Ascending aorta (tissue), 2 donors: ENCODE measurements around the gene ZNF423. TPM values are rescaled to one million over a fixed set of nuclear protein-coding genes. Genes with fewer than 3 reads are reported as not detected.

Experiments
- DNase-seq, 2 donors: peaks; one replicate each; pipeline ENCODE4 v3.0.0-alpha.2; 2019; ENCODE audit warnings: low spot score in 2 of 2
- H3K27ac ChIP-seq, 2 donors: fragments of 200-600 bp; sonication (generic); one replicate each; pipeline ENCODE4 v1.5.1; 2016 to 2017; ENCODE audit warnings: mild to moderate bottlenecking in 1 of 2
- H3K27me3 ChIP-seq: fragments of 200-600 bp; sonication (generic); one replicate; pipeline ENCODE4 v1.5.1; 2017
- H3K36me3 ChIP-seq, 2 donors: fragments of 200-600 bp; sonication (generic); one replicate each; pipeline ENCODE4 v1.5.1; 2016
- H3K4me1 ChIP-seq, 2 donors: fragments of 200-600 bp; sonication (generic); one replicate each; pipeline ENCODE4 v1.5.1; 2016 to 2017; ENCODE audit warnings: mild to moderate bottlenecking in 1 of 2
- H3K4me3 ChIP-seq, 2 donors: fragments of 200-600 bp; sonication (generic); one replicate each; pipeline ENCODE4 v1.5.1; 2016 to 2017; ENCODE audit warnings: mild to moderate bottlenecking in 1 of 2
- H3K9me3 ChIP-seq, 2 donors: fragments of 200-600 bp; sonication (generic); one replicate each; pipeline ENCODE4 v1.5.1; 2016
- intact Hi-C: fragments of 100-400 bp; cut with DNase I; formaldehyde crosslinking; loops from one replicate; pipeline ENCODE4 v1.15.1; 2023
- total RNA-seq: library from RNA; depleted of rRNA; stranded (reverse); fragments of >200 nt; gene quantifications from one replicate; pipeline ENCODE4 v1.1.0, GENCODE V29; 2016
- TF ChIP-seq, protein P1 (sequence below), 3 experiments: fragments of 200-600 bp in 2 of 3; fragments of 450-650 bp in 1 of 3; sonication (generic) in 2 of 3; IDR thresholded peaks; one replicate each; pipeline ENCODE4 v1.5.1; 2016 to 2019; ENCODE audit warnings: antibody characterized with exemption in 3 of 3, mild to moderate bottlenecking in 1 of 3, moderate library complexity in 1 of 3

The ZNF423 gene
- total RNA-seq, 1 donor from 2014 or later = 42.9 TPM

GRCh38 chr16:49576941-49577340, 279.0 kb downstream of the ZNF423 start:
- TF ChIP-seq, protein P1, sequence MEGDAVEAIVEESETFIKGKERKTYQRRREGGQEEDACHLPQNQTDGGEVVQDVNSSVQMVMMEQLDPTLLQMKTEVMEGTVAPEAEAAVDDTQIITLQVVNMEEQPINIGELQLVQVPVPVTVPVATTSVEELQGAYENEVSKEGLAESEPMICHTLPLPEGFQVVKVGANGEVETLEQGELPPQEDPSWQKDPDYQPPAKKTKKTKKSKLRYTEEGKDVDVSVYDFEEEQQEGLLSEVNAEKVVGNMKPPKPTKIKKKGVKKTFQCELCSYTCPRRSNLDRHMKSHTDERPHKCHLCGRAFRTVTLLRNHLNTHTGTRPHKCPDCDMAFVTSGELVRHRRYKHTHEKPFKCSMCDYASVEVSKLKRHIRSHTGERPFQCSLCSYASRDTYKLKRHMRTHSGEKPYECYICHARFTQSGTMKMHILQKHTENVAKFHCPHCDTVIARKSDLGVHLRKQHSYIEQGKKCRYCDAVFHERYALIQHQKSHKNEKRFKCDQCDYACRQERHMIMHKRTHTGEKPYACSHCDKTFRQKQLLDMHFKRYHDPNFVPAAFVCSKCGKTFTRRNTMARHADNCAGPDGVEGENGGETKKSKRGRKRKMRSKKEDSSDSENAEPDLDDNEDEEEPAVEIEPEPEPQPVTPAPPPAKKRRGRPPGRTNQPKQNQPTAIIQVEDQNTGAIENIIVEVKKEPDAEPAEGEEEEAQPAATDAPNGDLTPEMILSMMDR (IDR thresholded peaks at IDR 0.05) = no peak
- intact Hi-C loops = no loop called here
- DNase-seq = no peak

DNA sequence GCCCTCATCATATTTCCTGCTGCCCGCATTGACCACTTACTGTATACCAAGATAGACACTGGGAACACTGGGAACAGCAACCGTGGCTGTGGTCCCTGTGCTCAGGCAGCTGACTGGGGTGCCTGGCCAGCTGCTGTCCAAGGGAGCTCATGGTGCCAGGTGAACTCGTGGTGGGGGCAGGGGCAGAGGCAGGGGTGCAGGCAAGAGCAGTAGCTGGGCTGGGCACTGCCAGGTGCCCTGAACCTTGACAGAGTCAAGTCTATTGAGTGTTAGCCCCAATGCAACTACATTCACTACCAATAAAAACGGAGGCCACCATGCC, 279.8 kb downstream of the ZNF423 start:
- H3K4me3 ChIP-seq = no peak overlapping the region
- H3K27me3 ChIP-seq = no peaks in the 10 kb centered on the region
- no peaks in the 10 kb centered on the region for H3K9me3 ChIP-seq
- DNase-seq = no peak
- H3K36me3 ChIP-seq = no peaks in the 10 kb centered on the region
- TF ChIP-seq, protein P1 (IDR thresholded peaks at IDR 0.05) = no peak
- intact Hi-C loops = no loop called here
- no peak overlapping the region for H3K27ac ChIP-seq
- H3K4me1 ChIP-seq = peaks cover 0 to 4% of the 10 kb centered on the region in 2 donors

More at GRCh38 chr16:49576941-49577340, 279.0 kb downstream of the ZNF423 start:
- Histone ChIP-seq H3K4me3 (no peak overlapping the region), H3K27me3 (no peaks in the 10 kb centered on the region), H3K4me1 (peaks cover 0 to 4% of the 10 kb centered on the region in 2 donors), H3K27ac (no peak overlapping the region), H3K36me3 (no peaks in the 10 kb centered on the region), H3K9me3 (no peaks in the 10 kb centered on the region)

GRCh38 chr16:49575346-49576172, 280.4 kb downstream of the ZNF423 start:
- no peak overlapping the region for H3K27ac ChIP-seq
- peak; percentile 21 to 70 for DNase-seq

DNA sequence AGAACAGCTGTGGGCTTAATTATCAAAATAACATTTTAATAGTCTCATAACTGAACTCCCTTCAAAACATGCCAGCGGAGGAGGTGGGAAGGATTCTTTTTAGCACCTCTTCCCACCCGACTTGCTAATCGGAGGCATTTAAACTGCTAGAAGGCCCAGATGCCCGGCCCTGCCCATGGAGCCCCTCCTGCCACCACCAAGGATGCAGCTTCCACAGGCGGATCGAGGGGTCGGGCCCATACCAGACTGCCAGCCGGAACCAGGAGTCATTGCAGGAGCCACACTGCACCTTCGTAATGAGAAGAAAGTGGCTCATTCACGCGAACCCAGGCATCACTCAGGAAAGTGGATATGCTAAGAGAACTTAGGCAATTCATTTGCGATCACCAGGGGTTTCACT, 281.1 kb downstream of the ZNF423 start:
- no peak for DNase-seq
- Histone ChIP-seq H3K4me3 (no peak overlapping the region), H3K36me3 (no peaks in the 10 kb centered on the region), H3K4me1 (no peaks in the 10 kb centered on the region), H3K27ac (no peak overlapping the region), H3K27me3 (no peaks in the 10 kb centered on the region), H3K9me3 (no peaks in the 10 kb centered on the region)
- intact Hi-C loops = no loop called here
- TF ChIP-seq, protein P1 (IDR thresholded peaks at IDR 0.05) = no peak

More at GRCh38 chr16:49575346-49576172, 280.4 kb downstream of the ZNF423 start:
- Histone ChIP-seq H3K27me3 (no peaks in the 10 kb centered on the region), H3K4me1 (no peaks in the 10 kb centered on the region), H3K9me3 (no peaks in the 10 kb centered on the region), H3K4me3 (no peak overlapping the region), H3K36me3 (no peaks in the 10 kb centered on the region)
- TF ChIP-seq, protein P1 (IDR thresholded peaks at IDR 0.05) = no peak
- intact Hi-C loops = no loop called here

DNA sequence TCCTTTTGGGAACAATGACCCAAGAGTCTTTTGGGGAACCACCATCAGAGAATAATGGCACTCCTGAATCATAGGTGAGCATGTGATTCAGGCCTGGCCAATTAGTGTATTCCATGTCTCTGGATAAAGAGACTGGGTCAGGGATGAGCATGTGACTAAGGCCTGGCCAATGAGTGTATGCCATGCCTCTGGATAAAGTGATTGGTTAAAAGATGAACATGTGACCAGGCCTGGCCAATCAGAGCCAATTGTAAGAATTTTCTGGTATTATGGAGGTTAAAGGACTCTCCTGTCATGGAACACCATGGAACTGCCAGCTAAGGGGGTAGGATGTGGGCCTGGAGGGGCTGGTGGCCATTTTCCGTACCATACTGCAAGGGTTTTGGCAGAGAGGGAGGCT, 288.0 kb downstream of the ZNF423 start:
- no peaks in the 10 kb centered on the region for H3K4me1 ChIP-seq
- intact Hi-C loops = no loop called here
- no peaks in the 10 kb centered on the region for H3K27me3 ChIP-seq
- no peak for DNase-seq
- no peak overlapping the region for H3K27ac ChIP-seq
- no peak overlapping the region for H3K4me3 ChIP-seq
- TF ChIP-seq, protein P1 (IDR thresholded peaks at IDR 0.05) = no peak
- H3K36me3 ChIP-seq = no peaks in the 10 kb centered on the region
- H3K9me3 ChIP-seq = no peaks in the 10 kb centered on the region
